A549 treated with Mapracorat at 1 μM for 4 hours (cell line): Measurements from ENCODE around the gene FBP1. TPM values are rescaled to one million over a fixed set of nuclear protein-coding genes. Genes with fewer than 3 reads are reported as not detected.

Experiments
- total RNA-seq: library from RNA; stranded (reverse); fragments of 200-300 nt; extraction: Qiagen RNA extraction; gene quantifications from 5 replicates; pipeline ENCODE4 v1.2.3, GENCODE V29; 2022

The FBP1 gene
- 0.13 TPM in 1 of 5 replicates, not detected in the others for total RNA-seq

DNA sequence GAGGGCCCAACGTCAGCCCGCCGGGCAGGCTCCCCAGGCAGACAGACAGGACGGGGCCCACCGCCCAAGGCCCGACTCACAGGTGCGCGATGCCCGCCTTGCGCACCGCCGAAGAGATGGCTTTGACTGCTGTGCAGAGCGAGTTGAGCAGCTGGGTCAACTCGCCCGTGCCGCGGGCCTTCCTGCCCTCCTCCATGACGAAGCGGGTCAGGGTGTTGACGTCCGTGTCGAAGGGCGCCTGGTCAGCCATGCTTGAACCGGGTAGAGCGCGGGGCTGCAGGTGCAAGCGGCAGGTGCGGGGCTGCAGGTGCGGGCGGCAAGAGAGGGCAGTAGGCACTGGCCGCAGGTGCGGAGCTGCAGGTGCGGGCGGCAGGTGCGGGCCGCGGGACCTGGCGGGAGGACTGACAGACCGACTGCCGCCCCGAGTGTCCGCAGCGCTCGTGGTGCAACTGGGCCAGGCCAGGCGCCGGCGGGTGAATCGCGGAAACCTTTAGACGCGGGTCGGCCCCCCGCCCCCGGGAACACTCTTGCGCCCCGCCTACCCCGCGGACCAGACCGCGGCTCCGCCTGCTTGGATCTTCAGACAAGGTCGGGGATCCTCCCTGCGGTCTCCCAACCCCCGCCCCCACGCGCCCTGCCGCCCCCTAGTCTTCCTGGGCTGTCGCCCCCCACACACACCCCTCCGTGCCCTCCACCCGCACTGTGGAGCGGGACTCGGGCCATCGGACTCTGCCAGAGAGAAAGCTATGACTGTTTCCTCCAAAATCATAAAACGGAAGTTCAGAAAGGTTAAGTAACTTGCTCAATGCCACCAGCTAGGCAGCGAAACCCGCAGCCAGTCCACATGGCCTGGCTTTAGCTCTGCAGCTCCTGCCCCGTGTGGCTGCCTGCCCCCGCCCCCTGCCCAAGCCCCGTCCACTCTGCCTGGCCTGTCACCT is at the start of gene FBP1:
TSS of gene FBP1 (minus strand) at position 458 of the 938 bp plus-strand sequence. CDS start at position 250, 208 bp downstream.

DNA sequence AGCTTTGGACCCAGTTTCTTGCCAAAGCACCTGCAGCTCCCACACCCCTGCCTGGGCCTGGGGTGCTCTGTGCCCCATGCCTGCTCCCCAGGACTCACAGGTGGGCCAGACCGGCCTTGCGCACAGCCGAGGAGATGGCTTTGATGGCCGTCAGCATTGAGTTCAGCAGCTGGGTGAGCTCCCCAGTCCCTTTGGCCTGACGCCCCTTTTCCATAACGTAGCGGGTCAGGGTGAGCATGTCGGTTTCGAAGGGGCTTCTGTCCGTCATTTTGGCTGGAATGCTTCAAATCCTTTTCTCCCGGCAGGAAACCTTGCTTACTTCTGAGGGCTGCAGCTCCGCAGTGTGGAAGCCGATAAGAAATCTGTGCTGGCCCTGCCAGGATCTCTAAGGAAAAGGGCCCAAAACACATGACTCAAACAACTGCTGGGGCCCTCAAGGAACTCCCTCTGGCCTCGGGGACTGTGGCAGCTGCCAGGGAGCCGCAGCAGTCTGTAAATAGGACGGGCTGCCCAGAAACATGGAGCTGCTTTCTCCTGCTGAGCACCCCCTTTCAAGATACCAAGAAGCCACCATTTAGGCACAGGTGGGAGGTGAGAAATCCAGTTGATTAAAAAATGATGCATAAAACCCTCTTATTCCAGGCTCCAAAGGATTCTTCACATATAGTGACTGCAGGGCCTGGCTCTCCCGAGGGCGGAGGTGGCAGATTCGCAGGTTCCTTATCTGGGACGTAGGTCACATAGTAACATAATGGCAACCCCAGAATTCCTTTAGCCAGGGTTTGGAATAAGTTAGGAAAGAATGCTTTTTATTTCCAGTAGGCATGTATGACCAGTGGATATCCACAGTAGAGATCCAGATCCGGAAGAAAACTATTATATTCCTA is 45.6 kb downstream of the FBP1 start, which contains the start of gene FBP2:
TSS of gene FBP2 (minus strand) at position 366 of the 887 bp plus-strand sequence. CDS start at position 268, 98 bp downstream.

DNA sequence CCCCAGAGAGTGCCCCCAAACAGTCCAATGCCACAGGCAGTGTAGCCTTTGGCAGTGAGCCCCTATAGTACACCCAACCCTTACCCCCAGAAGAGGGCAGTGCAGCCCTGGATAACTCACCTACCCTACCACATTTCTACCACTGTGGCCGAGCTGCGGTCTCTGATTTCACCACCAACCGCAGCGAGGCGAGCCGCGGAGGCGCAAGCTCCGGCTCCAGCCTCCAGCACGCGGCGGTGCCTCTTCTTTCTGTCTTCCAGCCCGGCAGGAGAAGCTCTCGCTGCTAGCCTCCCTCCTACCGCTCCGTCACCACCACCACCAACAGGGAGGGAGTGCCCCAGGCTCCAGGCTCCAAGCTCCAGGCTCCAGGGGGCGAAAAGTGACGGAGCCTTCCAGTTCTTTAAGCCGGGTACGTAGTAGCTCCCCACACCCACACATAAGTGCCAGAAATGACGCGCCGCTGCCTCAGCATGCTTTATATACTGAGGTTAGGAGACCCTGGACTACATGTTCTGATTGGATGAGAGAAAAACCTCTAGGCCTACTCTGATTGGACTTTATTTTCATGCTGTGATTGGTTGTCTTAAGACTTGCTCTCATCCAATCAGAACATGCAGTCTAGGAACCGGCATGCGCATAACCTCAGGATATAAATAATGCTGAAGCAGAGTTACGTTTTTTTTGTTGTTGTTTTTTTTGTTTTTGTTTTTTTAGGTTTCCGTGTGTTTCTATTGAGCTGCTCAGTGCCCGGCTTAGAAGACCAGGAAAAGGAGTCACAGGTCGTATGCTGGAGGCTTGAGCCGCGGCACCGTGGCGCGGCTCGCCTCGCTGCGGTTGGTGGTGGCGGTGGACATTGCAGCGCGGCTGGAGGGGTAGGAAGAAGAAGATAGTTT is 84.6 kb downstream of the FBP1 start, which contains the start of gene PCAT7:
TSS of gene PCAT7 (plus strand) at position 645 of the 893 bp plus-strand sequence.

Other genes starting within 250 kb of the FBP1 start
- gene PCAT7, start 84.4 kb downstream of the FBP1 start, total RNA-seq: 0.46 to 0.93 TPM (median 0.70 TPM) in 5 replicates
- gene FBP2, start 45.7 kb downstream of the FBP1 start, total RNA-seq: not detected in 5 replicates
- 141 to 183 TPM (median 177 TPM) in 5 replicates for gene AOPEP, start 87.2 kb upstream of the FBP1 start, total RNA-seq